NCI-H2107 (cell line): Measurements from ENCODE around the gene SAP25.
"Not testable (repeated sequence)": the region's sequence is repeated elsewhere in the genome, so short reads cannot be mapped to it uniquely, and the experiment has no call there.

Experiments used
- DNase-seq: peaks from one replicate; lab custom pipeline; 2025; lab: John Stamatoyannopoulos, UW

Gene SAP25

GRCh38 chr7:100561491-100562194, 12.1 kb downstream of the SAP25 start:
- no peak for DNase-seq

GRCh38 chr7:100559127-100559526, 14.6 kb downstream of the SAP25 start:
- DNase-seq, result no peak

- DNase-seq, result no peak
Measured at GRCh38 chr7:100556541-100556940, 17.2 kb downstream of the SAP25 start.

- no peak for DNase-seq
Measured at GRCh38 chr7:100555701-100556100, 18.0 kb downstream of the SAP25 start.

GRCh38 chr7:100553032-100553431, 20.7 kb downstream of the SAP25 start:
- DNase-seq, result no peak

GRCh38 chr7:100552532-100552931, 21.2 kb downstream of the SAP25 start:
- no peak for DNase-seq

- not testable (repeated sequence) for DNase-seq
Measured at GRCh38 chr7:100548446-100548845, 25.3 kb downstream of the SAP25 start.

- DNase-seq, result no peak
Measured at GRCh38 chr7:100547872-100548271, 25.8 kb downstream of the SAP25 start.

- no peak for DNase-seq
Measured at GRCh38 chr7:100546926-100547800, 26.5 kb downstream of the SAP25 start.

- no peak for DNase-seq
Measured at GRCh38 chr7:100546129-100546925, 27.4 kb downstream of the SAP25 start.

- no peak for DNase-seq
Measured at GRCh38 chr7:100545360-100546128, 28.2 kb downstream of the SAP25 start.

- no peak for DNase-seq
Measured at GRCh38 chr7:100544967-100545359, 28.7 kb downstream of the SAP25 start.

- no peak for DNase-seq
Measured at GRCh38 chr7:100544386-100544785, 29.3 kb downstream of the SAP25 start.

- no peak for DNase-seq
Measured at GRCh38 chr7:100543586-100543985, 30.1 kb downstream of the SAP25 start.

- DNase-seq, result not testable (repeated sequence)
Measured at GRCh38 chr7:100541309-100541708, 32.4 kb downstream of the SAP25 start.

GRCh38 chr7:100540073-100540723, 33.5 kb downstream of the SAP25 start:
- no peak for DNase-seq

GRCh38 chr7:100539436-100540006, 34.2 kb downstream of the SAP25 start:
- DNase-seq, result no peak

GRCh38 chr7:100538654-100539435, 34.9 kb downstream of the SAP25 start, which contains the start of gene AGFG2:
AGFG2 (plus strand) TSS chr7:100539203; CDS start chr7:100539347, 144 bp downstream.
- peak; percentile 99 for DNase-seq

GRCh38 chr7:100538348-100538653, 35.4 kb downstream of the SAP25 start:
- no peak for DNase-seq

- DNase-seq, result not testable (repeated sequence)
Measured at GRCh38 chr7:100536695-100537094, 37.0 kb downstream of the SAP25 start.
